Measurements from ENCODE around the gene IRF9.

IRF9 gene

DNA sequence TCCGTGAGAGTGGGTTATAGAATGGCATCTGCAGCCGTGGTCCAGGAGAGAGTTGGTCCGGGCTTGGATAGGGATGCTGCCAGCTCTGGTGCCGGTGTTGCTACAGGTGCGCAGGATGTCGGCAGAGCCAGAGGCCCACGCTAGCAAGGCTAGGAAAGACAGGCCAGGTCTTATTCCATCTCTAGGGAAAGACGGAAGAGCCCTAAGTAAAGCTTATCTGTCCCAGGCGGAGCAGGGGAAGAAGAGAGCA is 25.6 kb upstream of the IRF9 start:
- TF ChIP-seq EZH2 (IDR thresholded peaks at IDR 0.05; ENCODE audit: borderline replicate concordance, low read length): no peak
- TF ChIP-seq, protein P1, sequence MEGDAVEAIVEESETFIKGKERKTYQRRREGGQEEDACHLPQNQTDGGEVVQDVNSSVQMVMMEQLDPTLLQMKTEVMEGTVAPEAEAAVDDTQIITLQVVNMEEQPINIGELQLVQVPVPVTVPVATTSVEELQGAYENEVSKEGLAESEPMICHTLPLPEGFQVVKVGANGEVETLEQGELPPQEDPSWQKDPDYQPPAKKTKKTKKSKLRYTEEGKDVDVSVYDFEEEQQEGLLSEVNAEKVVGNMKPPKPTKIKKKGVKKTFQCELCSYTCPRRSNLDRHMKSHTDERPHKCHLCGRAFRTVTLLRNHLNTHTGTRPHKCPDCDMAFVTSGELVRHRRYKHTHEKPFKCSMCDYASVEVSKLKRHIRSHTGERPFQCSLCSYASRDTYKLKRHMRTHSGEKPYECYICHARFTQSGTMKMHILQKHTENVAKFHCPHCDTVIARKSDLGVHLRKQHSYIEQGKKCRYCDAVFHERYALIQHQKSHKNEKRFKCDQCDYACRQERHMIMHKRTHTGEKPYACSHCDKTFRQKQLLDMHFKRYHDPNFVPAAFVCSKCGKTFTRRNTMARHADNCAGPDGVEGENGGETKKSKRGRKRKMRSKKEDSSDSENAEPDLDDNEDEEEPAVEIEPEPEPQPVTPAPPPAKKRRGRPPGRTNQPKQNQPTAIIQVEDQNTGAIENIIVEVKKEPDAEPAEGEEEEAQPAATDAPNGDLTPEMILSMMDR (IDR thresholded peaks at IDR 0.05; ENCODE audit: low read length): no peak
- peak overlapping the region; percentile 98 for H3K4me3 ChIP-seq (ENCODE audit: low read depth, low read length, poor library complexity, severe bottlenecking)

GRCh38 chr14:24135834-24136683 is 25.0 kb upstream of the IRF9 start, which contains the start of gene PSME1:
PSME1 (plus strand) TSS chr14:24136194; CDS start chr14:24136263, 69 bp downstream.
- Histone ChIP-seq H3K27ac (ENCODE audit: low read depth, low read length, poor library complexity, severe bottlenecking) (peak within 1 kb of the TSS; percentile 48), H3K4me1 (ENCODE audit: insufficient read depth, low read length, severe bottlenecking) (peaks cover 41% of the 10 kb centered on the region), H3K9me3 (ENCODE audit: low read length) (no peaks in the 10 kb centered on the region), H3K4me2 (ENCODE audit: low read length) (peak within 1 kb of the TSS; percentile 78), H2AFZ (ENCODE audit: low read length) (no peak within 1 kb of the TSS; the same call in 1 of the 2 replicates), H3F3A (ENCODE audit: insufficient read depth, low read length) (no peaks in the 10 kb centered on the region), H3K9me2 (ENCODE audit: low read depth, low read length) (no peaks in the 10 kb centered on the region), H3K79me2 (ENCODE audit: insufficient read depth, low read length) (peaks cover 14% of the 10 kb centered on the region), H3K36me3 (ENCODE audit: insufficient read depth, low read length) (peaks cover 28% of the 10 kb centered on the region), H3K4me3 (ENCODE audit: low read depth, low read length, poor library complexity, severe bottlenecking) (peak within 1 kb of the TSS; percentile 98), H3K9ac (ENCODE audit: low read length) (peak within 1 kb of the TSS; percentile 94), H4K20me1 (ENCODE audit: insufficient read depth, low read length) (no peaks in the 10 kb centered on the region), H3K27me3 (ENCODE audit: insufficient read depth, low read length) (no peaks in the 10 kb centered on the region)
- no peak for TF ChIP-seq EZH2 (IDR thresholded peaks at IDR 0.05; ENCODE audit: borderline replicate concordance, low read length)
- TF ChIP-seq, protein P1 (IDR thresholded peaks at IDR 0.05; ENCODE audit: low read length): no peak

More for the DNA sequence above, 25.6 kb upstream of the IRF9 start:
- Histone ChIP-seq H3K9ac (ENCODE audit: low read length) (peak overlapping the region; percentile 94), H3K9me3 (ENCODE audit: low read length) (no peaks in the 10 kb centered on the region), H3K36me3 (ENCODE audit: insufficient read depth, low read length) (peaks cover 28% of the 10 kb centered on the region), H3F3A (ENCODE audit: insufficient read depth, low read length) (no peaks in the 10 kb centered on the region), H3K4me2 (ENCODE audit: low read length) (peak overlapping the region; percentile 78), H4K20me1 (ENCODE audit: insufficient read depth, low read length) (no peaks in the 10 kb centered on the region), H3K9me2 (ENCODE audit: low read depth, low read length) (no peaks in the 10 kb centered on the region), H3K27ac (ENCODE audit: low read depth, low read length, poor library complexity, severe bottlenecking) (no peak overlapping the region), H2AFZ (ENCODE audit: low read length) (no peak overlapping the region; the same call in 1 of the 2 replicates), H3K27me3 (ENCODE audit: insufficient read depth, low read length) (no peaks in the 10 kb centered on the region), H3K4me1 (ENCODE audit: insufficient read depth, low read length, severe bottlenecking) (peaks cover 41% of the 10 kb centered on the region), H3K79me2 (ENCODE audit: insufficient read depth, low read length) (peaks cover 9% of the 10 kb centered on the region)

GRCh38 chr14:24136684-24137528 is 24.2 kb upstream of the IRF9 start:
- TF ChIP-seq, protein P1 (IDR thresholded peaks at IDR 0.05; ENCODE audit: low read length): no peak
- TF ChIP-seq EZH2 (IDR thresholded peaks at IDR 0.05; ENCODE audit: borderline replicate concordance, low read length): no peak
- no peaks in the 10 kb centered on the region for H3K27me3 ChIP-seq (ENCODE audit: insufficient read depth, low read length)
- no peak overlapping the region for H2AFZ ChIP-seq (ENCODE audit: low read length)
- H3K9me2 ChIP-seq (ENCODE audit: low read depth, low read length): no peaks in the 10 kb centered on the region
- H3K4me3 ChIP-seq (ENCODE audit: low read depth, low read length, poor library complexity, severe bottlenecking): peak overlapping the region; percentile 98
- peaks cover 42% of the 10 kb centered on the region for H3K4me1 ChIP-seq (ENCODE audit: insufficient read depth, low read length, severe bottlenecking)
- H3F3A ChIP-seq (ENCODE audit: insufficient read depth, low read length): no peaks in the 10 kb centered on the region
- H4K20me1 ChIP-seq (ENCODE audit: insufficient read depth, low read length): no peaks in the 10 kb centered on the region
- peak overlapping the region; percentile 78 for H3K4me2 ChIP-seq (ENCODE audit: low read length)
- H3K9ac ChIP-seq (ENCODE audit: low read length): peak overlapping the region; percentile 94
- peaks cover 14% of the 10 kb centered on the region for H3K79me2 ChIP-seq (ENCODE audit: insufficient read depth, low read length)
- peak overlapping the region; percentile 48 for H3K27ac ChIP-seq (ENCODE audit: low read depth, low read length, poor library complexity, severe bottlenecking)
- H3K36me3 ChIP-seq (ENCODE audit: insufficient read depth, low read length): peaks cover 28% of the 10 kb centered on the region
- no peaks in the 10 kb centered on the region for H3K9me3 ChIP-seq (ENCODE audit: low read length)

Measured in OCI-LY1 (cell line).